ENCODE results near the gene TBC1D2B.

The TBC1D2B gene

GRCh38 chr15:78105476-78106241, 28.1 kb upstream of the TBC1D2B start:
- Histone ChIP-seq H3K27ac (no peak overlapping the region), H3K27me3 (ENCODE audit: control insufficient read depth, insufficient read depth, low read length) (no peaks in the 10 kb centered on the region), H3K9ac (no peak overlapping the region), H3K4me3 (ENCODE audit: low read depth, low read length) (no peak overlapping the region), H3K9me3 (ENCODE audit: control insufficient read depth, low read length) (no peaks in the 10 kb centered on the region), H3K4me2 (ENCODE audit: low read length) (no peak overlapping the region), H2AFZ (no peak overlapping the region), H3K79me2 (no peaks in the 10 kb centered on the region), H3K4me1 (no peaks in the 10 kb centered on the region), H3K36me3 (ENCODE audit: control insufficient read depth, insufficient read depth, low read length) (no peaks in the 10 kb centered on the region)
- no peak for TF ChIP-seq CTCF (IDR thresholded peaks at IDR 0.05)

GRCh38 chr15:78104566-78105475, 27.3 kb upstream of the TBC1D2B start:
- Histone ChIP-seq H3K4me3 (ENCODE audit: low read depth, low read length) (no peak overlapping the region), H3K4me2 (ENCODE audit: low read length) (no peak overlapping the region), H3K79me2 (no peaks in the 10 kb centered on the region), H3K27ac (no peak overlapping the region), H3K4me1 (no peaks in the 10 kb centered on the region), H3K9ac (no peak overlapping the region), H2AFZ (no peak overlapping the region), H3K9me3 (ENCODE audit: control insufficient read depth, low read length) (no peaks in the 10 kb centered on the region), H3K36me3 (ENCODE audit: control insufficient read depth, insufficient read depth, low read length) (no peaks in the 10 kb centered on the region), H3K27me3 (ENCODE audit: control insufficient read depth, insufficient read depth, low read length) (no peaks in the 10 kb centered on the region)
- TF ChIP-seq CTCF (IDR thresholded peaks at IDR 0.05): no peak

- Histone ChIP-seq H2AFZ (no peak overlapping the region), H3K4me1 (no peaks in the 10 kb centered on the region), H3K36me3 (ENCODE audit: control insufficient read depth, insufficient read depth, low read length) (no peaks in the 10 kb centered on the region), H3K9ac (no peak overlapping the region), H3K27ac (no peak overlapping the region), H3K27me3 (ENCODE audit: control insufficient read depth, insufficient read depth, low read length) (no peaks in the 10 kb centered on the region), H3K4me2 (ENCODE audit: low read length) (no peak overlapping the region), H3K9me3 (ENCODE audit: control insufficient read depth, low read length) (no peaks in the 10 kb centered on the region), H3K79me2 (no peaks in the 10 kb centered on the region), H3K4me3 (ENCODE audit: low read depth, low read length) (no peak overlapping the region)
- TF ChIP-seq CTCF (IDR thresholded peaks at IDR 0.05): no peak
Measured at GRCh38 chr15:78104119-78104479, 26.6 kb upstream of the TBC1D2B start.

- Histone ChIP-seq H3K36me3 (ENCODE audit: control insufficient read depth, insufficient read depth, low read length) (no peaks in the 10 kb centered on the region), H3K9ac (no peak overlapping the region), H3K9me3 (ENCODE audit: control insufficient read depth, low read length) (no peaks in the 10 kb centered on the region), H3K4me3 (ENCODE audit: low read depth, low read length) (no peak overlapping the region), H3K27ac (no peak overlapping the region), H3K4me1 (no peaks in the 10 kb centered on the region), H3K79me2 (no peaks in the 10 kb centered on the region), H3K27me3 (ENCODE audit: control insufficient read depth, insufficient read depth, low read length) (no peaks in the 10 kb centered on the region), H2AFZ (no peak overlapping the region), H3K4me2 (ENCODE audit: low read length) (no peak overlapping the region)
- no peak for TF ChIP-seq CTCF (IDR thresholded peaks at IDR 0.05)
Measured at GRCh38 chr15:78103406-78104118, 26.1 kb upstream of the TBC1D2B start.
